AG09319 (cell line): ENCODE data around the gene TSPEAR.
"Not testable (repeated sequence)": the region's sequence is repeated elsewhere in the genome, so short reads cannot be mapped to it uniquely, and the experiment has no call there.

Source experiments
- DNase-seq: peaks from one replicate; pipeline ENCODE4 v3.0.0-alpha.2; 2010; ENCODE audit warnings: low read depth; ENCODE audit errors: extremely low read depth
- TF ChIP-seq, protein P1 (sequence below): IDR thresholded peaks from 2 replicates; pipeline ENCODE4 v1.5.1; 2011; ENCODE audit warnings: low read depth, mild to moderate bottlenecking, inconsistent platforms, low read length, moderate library complexity

TSPEAR gene

GRCh38 chr21:44640761-44641160 is 70.6 kb downstream of the TSPEAR start:
- TF ChIP-seq, protein P1, sequence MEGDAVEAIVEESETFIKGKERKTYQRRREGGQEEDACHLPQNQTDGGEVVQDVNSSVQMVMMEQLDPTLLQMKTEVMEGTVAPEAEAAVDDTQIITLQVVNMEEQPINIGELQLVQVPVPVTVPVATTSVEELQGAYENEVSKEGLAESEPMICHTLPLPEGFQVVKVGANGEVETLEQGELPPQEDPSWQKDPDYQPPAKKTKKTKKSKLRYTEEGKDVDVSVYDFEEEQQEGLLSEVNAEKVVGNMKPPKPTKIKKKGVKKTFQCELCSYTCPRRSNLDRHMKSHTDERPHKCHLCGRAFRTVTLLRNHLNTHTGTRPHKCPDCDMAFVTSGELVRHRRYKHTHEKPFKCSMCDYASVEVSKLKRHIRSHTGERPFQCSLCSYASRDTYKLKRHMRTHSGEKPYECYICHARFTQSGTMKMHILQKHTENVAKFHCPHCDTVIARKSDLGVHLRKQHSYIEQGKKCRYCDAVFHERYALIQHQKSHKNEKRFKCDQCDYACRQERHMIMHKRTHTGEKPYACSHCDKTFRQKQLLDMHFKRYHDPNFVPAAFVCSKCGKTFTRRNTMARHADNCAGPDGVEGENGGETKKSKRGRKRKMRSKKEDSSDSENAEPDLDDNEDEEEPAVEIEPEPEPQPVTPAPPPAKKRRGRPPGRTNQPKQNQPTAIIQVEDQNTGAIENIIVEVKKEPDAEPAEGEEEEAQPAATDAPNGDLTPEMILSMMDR, result no peak
- DNase-seq, result no peak

DNA sequence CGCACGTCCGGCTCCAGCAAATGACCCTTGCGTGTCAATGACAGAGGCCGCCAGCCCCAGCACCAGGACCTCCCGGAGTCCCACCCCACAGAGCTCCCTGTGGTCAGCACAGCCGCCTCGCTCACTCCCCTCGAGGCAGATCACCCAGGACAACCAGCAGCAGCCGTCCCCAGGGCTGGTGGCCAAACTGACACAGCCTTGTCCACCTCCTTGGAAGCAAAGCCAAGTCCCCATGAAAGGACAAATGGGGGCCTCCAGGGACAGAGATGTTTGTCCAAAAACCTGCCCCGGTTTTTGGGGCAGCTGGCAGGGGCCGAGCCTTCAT is 72.1 kb downstream of the TSPEAR start:
- TF ChIP-seq, protein P1, result no peak
- DNase-seq, result no peak

DNA sequence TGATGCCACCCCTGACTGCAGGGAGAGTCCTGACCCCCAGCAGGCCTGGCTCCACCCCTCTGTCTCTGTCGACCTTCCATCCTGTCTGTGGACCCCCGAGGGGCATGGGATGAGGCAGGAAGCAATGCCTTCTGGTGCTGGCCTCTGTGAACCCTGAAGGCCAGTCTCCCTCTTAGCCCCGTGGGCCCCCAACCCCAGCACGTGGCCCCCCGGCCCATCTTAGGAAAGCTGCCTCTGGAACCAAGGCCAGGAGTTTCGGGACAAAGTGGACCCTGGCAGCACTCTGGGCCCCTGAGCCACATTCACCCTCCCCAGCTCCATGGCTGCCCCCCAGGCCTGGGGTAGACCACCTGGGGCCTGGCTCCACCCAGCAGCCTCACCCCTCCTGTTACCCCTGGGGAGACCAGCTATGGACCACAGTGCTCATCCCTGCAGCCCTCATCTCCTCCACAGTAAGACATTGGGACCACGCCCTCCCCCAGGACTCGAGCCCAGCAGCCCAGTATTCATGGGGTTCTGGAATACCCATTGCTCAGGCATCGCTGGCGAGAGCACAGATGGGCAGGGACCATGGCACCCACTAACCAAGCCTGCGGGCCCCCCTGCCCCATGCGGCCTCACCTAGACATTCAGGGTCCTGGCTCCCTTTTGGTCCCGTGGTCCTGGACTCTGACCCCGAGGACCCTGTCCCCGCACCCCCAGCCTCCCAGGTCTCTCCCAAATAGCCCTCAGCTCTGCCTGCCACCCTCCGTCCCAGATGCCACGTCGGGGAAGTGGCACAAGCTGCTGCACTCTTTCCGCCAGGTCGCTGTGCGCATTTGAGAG is 72.7 kb downstream of the TSPEAR start:
- DNase-seq, result not testable (repeated sequence)

DNA sequence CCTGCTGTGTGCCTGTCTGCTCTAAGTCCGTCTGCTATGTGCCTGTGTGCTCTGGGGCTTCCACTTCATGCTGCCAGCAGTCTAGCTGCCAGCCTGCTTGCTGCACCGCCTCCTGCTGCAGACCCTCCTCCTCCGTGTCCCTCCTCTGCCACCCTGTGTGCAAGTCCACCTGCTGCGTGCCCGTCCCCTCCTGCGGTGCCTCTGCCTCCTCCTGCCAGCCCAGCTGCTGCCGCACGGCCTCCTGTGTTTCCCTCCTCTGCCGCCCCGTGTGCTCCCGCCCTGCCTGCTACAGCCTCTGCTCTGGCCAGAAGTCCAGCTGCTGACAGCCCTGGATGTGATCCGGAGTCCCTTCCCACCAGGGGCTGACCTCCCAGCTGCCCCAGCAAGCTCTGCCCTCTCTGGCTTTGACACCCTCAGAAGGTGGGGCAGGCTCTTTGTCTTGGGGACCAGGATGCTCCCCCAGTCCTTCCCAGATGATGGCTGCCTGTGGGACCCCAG is 73.5 kb downstream of the TSPEAR start:
- not testable (repeated sequence) for DNase-seq

GRCh38 chr21:44637018-44637850 is 74.1 kb downstream of the TSPEAR start, which contains the start of gene KRTAP10-10:
Gene KRTAP10-10, plus strand, starts transcription at chr21:44637356. Its CDS starts 62 bp downstream, at chr21:44637418.
- no peak for DNase-seq
- TF ChIP-seq, protein P1, result no peak

DNA sequence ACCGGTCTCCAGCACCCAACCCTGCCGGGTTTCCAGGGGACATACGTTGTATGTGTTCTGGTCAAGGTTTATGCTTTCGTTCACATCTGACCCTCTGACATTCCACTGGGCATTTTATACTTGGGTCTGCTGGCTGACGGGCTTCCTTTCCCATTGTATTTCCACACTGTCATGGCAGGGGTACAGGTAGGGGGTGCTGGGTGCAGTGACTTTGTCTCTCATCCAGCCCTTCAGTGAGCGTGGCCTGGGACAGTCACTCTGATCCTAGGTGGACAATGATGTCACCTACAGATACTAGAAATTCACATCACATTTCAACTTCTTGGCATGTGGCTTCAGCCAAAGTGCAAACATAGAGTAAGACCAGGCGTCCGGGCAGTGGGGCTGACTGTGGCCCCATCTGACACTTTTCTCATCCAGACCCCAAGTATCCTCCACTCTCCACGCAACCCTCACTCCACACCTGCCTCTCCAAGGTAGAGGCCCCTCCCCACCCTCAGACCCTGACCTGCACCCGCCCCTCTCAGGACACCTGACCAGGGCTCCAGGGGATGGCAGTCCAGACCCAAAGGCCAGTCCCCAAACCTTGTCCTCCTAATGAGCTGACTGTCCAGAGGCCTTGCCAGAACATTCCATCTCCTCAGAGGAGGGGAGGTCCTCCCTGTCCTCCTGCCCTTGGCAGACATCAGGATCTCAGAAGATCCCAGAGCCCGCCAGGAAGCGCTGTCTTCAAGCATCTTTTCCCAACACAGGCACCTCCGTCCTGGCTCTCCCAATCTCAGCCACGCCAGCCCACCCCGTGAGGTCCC is 75.0 kb downstream of the TSPEAR start:
- DNase-seq, result no peak
- TF ChIP-seq, protein P1, result no peak

DNA sequence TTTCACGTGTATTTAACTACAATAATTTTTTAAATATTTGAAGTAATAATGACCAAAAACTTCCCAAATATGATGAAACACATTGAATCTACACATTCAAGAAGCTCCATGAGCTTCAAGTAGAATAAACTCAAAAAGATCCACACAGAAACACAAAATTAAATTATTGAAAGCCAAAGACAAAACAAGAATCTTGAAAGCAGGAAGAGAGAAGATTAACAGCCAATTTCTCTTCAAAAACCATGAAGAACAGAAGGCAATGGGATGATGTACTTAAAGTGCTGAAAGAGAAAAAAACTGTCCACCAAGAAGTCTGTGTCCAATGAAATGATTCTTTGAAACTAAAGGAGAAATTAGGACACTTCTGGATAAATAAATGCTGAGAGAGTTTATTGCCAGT is 79.3 kb downstream of the TSPEAR start:
- DNase-seq, result no peak
- TF ChIP-seq, protein P1, result no peak

GRCh38 chr21:44630440-44630839 is 80.9 kb downstream of the TSPEAR start:
- TF ChIP-seq, protein P1, result no peak
- DNase-seq, result no peak
